Subcutaneous adipose tissue (tissue), 4 donors: ENCODE data around the gene FGGY. TPM values are rescaled to one million over a fixed set of nuclear protein-coding genes. Genes with fewer than 3 reads are reported as not detected.

Experiments
- total RNA-seq, 4 donors: library from RNA; depleted of rRNA; stranded (reverse); fragments of >200 nt; gene quantifications; one replicate each; pipeline ENCODE4 v1.1.0, GENCODE V29; 2016
- TF ChIP-seq, protein P1 (sequence below): fragments of 450-650 bp; IDR thresholded peaks from one replicate; pipeline ENCODE4 v1.5.1; 2016; ENCODE audit warnings: low read depth, mild to moderate bottlenecking, control low read depth, antibody characterized with exemption, moderate library complexity

Gene FGGY
- total RNA-seq, 4 donors from 2014 or later = 7.8 to 19.2 (median 12.5) TPM

DNA sequence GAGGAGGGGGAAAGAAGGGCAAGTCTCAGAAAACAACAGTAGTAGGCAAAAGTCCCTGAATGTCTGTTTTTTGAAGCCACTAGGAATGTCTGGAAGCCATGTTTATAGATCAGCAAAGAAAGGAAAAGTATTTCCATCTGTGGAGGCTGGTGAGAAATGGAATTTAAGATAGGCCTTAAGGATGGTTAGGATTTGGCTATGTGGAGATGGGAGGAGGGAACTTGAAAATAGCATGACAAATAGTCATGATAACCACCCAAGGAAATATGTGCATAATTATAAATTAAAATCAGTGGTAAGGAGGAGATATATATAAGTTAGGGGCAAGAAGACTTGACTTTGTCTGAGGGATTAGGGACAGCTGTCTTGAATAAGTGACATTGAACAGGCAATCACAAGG is 33.8 kb upstream of the FGGY start:
- TF ChIP-seq, protein P1, sequence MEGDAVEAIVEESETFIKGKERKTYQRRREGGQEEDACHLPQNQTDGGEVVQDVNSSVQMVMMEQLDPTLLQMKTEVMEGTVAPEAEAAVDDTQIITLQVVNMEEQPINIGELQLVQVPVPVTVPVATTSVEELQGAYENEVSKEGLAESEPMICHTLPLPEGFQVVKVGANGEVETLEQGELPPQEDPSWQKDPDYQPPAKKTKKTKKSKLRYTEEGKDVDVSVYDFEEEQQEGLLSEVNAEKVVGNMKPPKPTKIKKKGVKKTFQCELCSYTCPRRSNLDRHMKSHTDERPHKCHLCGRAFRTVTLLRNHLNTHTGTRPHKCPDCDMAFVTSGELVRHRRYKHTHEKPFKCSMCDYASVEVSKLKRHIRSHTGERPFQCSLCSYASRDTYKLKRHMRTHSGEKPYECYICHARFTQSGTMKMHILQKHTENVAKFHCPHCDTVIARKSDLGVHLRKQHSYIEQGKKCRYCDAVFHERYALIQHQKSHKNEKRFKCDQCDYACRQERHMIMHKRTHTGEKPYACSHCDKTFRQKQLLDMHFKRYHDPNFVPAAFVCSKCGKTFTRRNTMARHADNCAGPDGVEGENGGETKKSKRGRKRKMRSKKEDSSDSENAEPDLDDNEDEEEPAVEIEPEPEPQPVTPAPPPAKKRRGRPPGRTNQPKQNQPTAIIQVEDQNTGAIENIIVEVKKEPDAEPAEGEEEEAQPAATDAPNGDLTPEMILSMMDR = no peak

DNA sequence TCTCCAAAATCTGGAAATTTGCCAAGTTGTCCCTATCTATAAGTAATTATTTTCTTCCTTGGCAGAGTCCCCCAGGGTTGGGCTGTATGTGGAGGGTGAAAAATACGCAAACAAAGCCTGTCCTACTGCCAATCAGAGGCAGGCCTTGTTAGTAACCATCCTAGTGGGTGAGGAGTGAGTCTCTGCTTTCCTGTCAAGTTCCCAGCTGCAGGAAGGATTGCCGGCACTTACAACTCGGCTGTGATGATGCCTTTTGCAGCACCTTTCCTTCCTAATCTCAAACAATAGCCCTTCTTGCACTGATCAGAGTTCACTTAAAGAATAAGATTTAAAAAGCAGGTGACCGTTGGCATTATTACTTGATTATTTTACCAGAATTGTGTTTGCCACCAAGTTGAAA is 31.3 kb upstream of the FGGY start:
- TF ChIP-seq, protein P1 = no peak

DNA sequence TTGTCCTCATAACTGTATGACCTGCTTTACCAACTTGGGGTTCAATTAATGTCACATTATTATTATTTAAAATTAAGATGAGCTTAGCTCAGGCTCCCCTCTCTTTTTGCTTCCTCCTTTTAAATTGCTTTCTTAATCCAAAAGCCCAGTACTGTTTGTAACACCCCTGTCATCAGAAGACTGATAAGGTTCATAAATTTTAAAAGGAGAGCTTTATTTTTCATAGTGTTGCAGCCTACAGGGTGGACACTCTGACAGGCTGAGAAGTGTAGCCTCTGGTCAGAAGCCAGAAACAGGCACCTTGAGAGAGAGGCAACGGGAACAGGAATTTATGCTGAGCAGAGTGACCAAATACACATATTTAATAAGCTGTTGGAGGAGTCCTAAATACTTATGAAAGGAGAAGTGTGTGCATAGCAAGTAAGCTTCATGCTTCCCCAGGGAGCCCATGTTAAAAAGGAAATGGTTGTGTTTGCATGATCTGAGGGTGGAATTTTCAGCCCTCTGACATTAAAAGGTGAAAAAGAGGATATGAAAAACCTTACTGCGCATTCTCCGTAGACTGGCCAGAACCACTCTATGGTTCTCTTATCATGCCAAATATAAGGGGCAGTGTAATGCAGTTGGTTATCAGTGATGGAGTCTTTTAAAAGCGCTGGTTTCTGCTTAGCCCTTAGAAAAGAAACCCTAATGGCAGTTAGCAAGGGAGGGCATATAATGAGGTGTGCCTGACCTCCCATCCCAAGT is 30.5 kb upstream of the FGGY start:
- TF ChIP-seq, protein P1 = no peak

DNA sequence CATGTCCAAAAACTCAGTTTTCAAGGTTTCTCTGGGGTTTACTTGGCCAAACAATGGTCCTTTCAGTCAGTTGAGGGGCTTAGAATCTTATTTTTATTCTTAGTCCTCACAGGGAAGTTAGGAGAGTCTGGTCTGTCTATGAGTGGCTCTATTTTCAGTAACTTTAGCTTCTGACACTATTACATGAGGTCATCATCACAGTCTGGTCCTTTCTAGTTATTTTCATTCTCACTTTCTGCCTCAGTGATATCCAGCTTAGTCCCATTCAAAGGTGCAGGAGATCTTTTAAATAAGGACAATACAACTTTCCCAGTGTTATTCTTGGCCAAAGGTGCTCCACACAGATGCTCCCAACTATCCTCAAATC is 30.0 kb upstream of the FGGY start:
- TF ChIP-seq, protein P1 = no peak

DNA sequence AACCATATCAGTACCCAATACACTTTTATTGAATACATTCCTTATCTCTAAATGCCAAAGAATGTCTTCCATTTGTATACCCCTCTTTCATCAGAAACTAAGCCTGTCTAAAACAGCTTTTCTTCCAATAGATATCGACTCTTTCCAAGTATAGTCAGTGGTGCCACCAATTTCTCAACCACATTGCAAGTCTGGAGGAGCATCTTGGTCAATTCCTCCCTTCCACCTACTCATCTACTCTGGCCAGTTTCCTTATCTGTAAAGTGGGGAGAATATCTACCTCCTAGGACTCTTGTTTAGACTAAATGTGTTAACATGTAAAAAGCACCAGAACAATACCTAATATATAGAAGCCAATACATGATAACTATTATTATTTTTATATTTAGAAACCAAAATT is 28.5 kb upstream of the FGGY start:
- TF ChIP-seq, protein P1 = no peak

DNA sequence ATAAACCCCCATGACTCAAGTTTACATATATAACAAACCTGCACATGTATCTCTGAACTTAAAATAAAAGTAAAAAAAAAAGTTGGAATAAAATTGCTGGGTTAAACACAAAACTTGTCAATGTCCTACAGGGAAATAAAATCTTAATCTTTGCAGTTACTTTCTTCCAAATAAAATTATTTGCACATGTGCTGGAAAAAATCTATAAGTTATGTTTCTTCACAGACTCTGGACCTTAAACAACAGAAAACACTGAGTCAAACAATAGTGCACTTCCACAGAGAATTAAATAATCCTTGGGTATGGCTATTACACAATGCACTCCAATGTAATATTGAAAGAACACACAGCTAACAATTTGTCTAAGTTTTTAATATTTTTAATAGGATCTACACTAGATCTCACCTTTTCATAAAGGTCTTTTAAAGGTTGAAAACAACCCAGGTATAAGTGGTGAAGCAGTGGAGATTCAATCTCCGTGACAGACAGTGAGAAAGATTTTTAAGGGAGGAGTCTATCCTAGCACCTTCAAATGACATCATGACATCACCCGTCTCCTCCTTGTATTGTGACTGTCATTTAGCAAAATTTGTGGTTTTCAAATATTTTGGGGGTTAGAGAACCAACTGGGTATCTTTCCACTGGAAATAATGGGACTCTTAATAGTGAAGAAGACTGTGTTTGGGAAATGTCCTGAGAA is 25.2 kb upstream of the FGGY start:
- TF ChIP-seq, protein P1 = no peak

DNA sequence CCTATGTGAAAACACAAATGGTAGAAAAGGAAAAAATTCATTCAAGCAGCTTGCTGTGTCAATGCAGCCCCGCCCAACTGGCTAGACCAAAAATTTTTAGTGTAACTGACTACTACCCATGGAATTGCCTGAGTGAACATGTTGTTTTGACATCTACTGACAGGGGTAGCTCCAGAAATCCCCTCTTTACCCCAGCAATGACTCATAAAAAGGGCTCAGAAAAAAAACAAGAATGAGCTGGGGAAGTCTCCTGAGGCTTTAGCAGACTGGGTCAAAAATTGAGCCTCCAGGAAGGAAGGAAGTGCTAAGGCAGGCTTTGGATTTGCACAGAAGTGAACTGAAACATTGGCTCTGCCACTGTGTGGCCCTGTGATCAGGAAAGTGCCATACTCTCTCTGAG is 24.4 kb upstream of the FGGY start:
- TF ChIP-seq, protein P1 = no peak
